HG03342 (cell line): Measurements from ENCODE around the gene RAD52.

Experiments used
- ATAC-seq: cut with Tn5 transposase; IDR thresholded peaks from one replicate; pipeline ENCODE4 v1.9.1; 2021; ENCODE audit warnings: mild to moderate bottlenecking, moderate library complexity; ENCODE audit not compliant: unreplicated experiment

Gene RAD52

DNA sequence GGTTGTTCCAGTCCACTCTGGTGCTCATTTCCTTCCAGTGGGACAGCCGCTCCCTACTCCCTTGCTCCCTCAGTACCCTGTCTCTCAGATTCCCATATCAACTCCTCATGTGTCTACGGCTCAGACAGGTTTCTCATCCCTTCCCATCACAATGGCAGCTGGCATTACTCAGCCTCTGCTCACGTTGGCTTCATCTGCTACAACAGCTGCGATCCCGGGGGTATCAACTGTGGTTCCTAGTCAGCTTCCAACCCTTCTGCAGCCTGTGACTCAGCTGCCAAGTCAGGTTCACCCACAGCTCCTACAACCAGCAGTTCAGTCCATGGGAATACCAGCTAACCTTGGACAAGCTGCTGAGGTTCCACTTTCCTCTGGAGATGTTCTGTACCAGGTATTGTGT lies 69.9 kb downstream of the RAD52 start:
- ATAC-seq, result no peak

- no peak for ATAC-seq
These were observed 75.5 kb downstream of the RAD52 start for GRCh38 chr12:873954-874353.

DNA sequence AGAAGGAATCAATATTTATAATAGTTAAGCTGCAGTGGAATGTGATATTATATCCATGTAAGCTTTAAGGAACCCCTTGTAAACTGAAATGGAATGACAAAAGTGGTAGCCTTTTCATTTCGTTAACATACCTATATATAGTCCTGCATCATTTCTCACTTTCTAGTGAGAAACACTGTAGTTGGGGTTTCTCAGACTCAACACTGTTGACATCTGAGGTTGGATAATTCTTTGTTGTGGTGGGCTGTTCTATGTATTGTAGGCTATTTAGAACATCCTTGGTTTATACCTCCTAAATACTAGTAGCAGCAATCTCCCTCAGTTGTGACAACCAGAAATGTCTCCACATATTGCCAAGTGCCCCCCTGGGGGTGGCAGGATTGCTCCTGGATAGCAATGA lies 79.1 kb downstream of the RAD52 start:
- ATAC-seq, result no peak

DNA sequence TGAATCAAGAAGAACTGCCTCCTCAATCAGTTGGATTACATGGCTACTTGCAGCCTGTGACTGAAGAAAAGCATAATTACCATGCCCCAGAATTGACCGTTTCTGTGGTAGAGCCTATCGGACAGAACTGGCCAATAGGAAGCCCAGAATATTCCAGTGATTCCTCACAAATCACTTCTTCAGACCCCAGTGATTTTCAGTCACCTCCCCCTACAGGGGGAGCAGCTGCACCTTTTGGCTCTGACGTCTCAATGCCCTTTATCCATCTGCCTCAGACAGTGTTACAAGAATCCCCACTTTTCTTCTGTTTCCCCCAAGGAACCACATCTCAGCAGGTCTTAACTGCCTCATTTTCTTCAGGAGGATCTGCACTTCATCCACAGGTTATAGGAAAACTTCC lies 80.8 kb downstream of the RAD52 start:
- no peak for ATAC-seq

- no peak for ATAC-seq
These were observed 81.6 kb downstream of the RAD52 start for GRCh38 chr12:867905-868304.

DNA sequence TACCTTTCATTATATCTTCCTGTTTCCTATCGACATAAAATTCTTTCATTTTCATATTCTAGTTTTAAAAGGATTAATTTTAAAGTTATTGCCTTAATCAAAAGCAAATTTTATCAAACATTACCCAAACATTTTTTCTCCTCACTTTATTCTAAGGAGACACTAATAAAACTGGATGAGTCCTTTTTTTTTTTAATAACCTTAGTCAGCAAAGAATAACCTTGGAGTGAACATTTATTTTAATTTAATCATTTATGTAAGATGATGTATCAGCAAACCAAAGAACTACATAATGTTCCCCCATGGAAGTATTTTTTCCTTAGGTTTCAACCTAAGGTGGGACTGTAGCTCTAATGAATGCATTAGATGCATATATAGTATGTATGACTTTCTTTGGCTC lies 83.9 kb downstream of the RAD52 start:
- ATAC-seq, result no peak

- no peak for ATAC-seq
These were observed 86.2 kb downstream of the RAD52 start for GRCh38 chr12:863285-863684.

DNA sequence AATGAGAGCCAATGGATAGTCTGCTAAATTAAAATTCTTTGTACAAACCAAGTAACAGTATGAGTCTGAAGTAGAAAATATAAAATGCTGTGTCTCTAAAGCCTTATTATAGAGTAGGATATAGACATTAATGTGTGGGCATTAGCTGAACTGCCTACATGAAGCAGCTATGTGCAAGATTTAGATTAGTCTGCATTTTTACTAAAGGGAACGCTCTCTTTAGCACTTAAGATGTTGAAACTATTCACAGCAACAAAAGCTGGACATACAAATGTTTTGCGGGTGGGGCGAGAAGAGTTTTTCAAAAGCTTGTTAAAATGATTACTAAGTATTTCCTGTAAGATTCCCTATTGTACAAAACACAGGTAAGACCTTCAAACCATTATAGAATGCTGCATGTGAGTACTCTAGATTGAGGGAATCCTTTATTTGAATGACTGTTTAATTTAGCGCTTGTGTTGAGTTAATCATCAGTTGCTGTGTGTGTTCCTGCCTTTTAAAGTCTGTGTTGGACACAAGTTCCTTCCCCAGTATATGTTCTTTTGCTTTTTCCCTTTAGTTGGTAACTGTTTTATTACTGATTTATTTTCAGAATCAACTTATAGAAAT lies 87.1 kb downstream of the RAD52 start:
- ATAC-seq, result no peak
